ENCODE results near the gene GNAI2. TPM values are rescaled to one million over a fixed set of nuclear protein-coding genes. Genes with fewer than 3 reads are reported as not detected.

GNAI2 gene
- total RNA-seq, 4 donors from 2014 or later = 149 to 297 (median 239) TPM

GRCh38 chr3:50297896-50298725 is 62.1 kb downstream of the GNAI2 start:
- Histone ChIP-seq H3K36me3 (peaks cover 0 to 9% (median 0%) of the 10 kb centered on the region in 4 donors), H3K27ac (replicated peaks in 1 of 4) (peak overlapping the region; percentile 91 to 93 (median 92)), H3K4me1 (peaks cover 29 to 51% (median 47%) of the 10 kb centered on the region in 4 donors), H3K27me3 (no peaks in the 10 kb centered on the region), H3K4me3 (peak overlapping the region; percentile 67 to 74 (median 72)), H3K9me3 (no peaks in the 10 kb centered on the region)
- 57% methylated on average over 9 of the region's 9 CpGs for WGBS
- intact Hi-C loops (cut with DNase I) = no loop called here
- peak in 1 of 3 experiments; percentile 9 for TF ChIP-seq CTCF (IDR thresholded peaks at IDR 0.05)
- no peak for TF ChIP-seq EP300 (IDR thresholded peaks at IDR 0.05)
- TF ChIP-seq POLR2A (IDR thresholded peaks at IDR 0.05; ENCODE audit: low read depth) = no peak
- no peak for DNase-seq (ENCODE audit: extremely low spot score)

- WGBS = 1% methylated on average over 24 of the region's 61 CpGs
- H3K27me3 ChIP-seq = no peaks in the 10 kb centered on the region
- TF ChIP-seq EP300 (IDR thresholded peaks at IDR 0.05) (no peak), CTCF (IDR thresholded peaks at IDR 0.05) (peak; percentile 14 to 58 (median 38)), POLR2A (IDR thresholded peaks at IDR 0.05; ENCODE audit: low read depth) (peak; percentile 92), POLR2AphosphoS5 (IDR thresholded peaks at IDR 0.05) (peak; percentile 96 to 99)
- peak within 1 kb of the TSS; percentile 91 to 93 (median 92) for H3K27ac ChIP-seq (replicated peaks in 1 of 4)
- DNase-seq (ENCODE audit: extremely low spot score) = peak; percentile 100
- peaks cover 27 to 56% (median 52%) of the 10 kb centered on the region in 4 donors for H3K4me1 ChIP-seq
- no peaks in the 10 kb centered on the region for H3K9me3 ChIP-seq
- H3K4me3 ChIP-seq = peak within 1 kb of the TSS; percentile 67 to 74 (median 72)
- intact Hi-C loops (cut with DNase I) = no loop called here
- peaks cover 0 to 9% (median 0%) of the 10 kb centered on the region in 4 donors for H3K36me3 ChIP-seq
Measured at GRCh38 chr3:50298836-50299637, 63.0 kb downstream of the GNAI2 start, which contains the start of the genes HYAL3 and NAA80. Gene HYAL3 (minus strand): TSS chr3:50299405. CDS start chr3:50295602, 3,803 bp downstream. Gene NAA80 (minus strand): TSS chr3:50299405. CDS start chr3:50297463, 1,942 bp downstream.

- no peaks in the 10 kb centered on the region for H3K9me3 ChIP-seq
- peak overlapping the region; percentile 67 to 74 (median 72) for H3K4me3 ChIP-seq
- no peak for DNase-seq (ENCODE audit: extremely low spot score)
- intact Hi-C loops (cut with DNase I) = no loop called here
- H3K27me3 ChIP-seq = no peaks in the 10 kb centered on the region
- peaks cover 27 to 56% (median 52%) of the 10 kb centered on the region in 4 donors for H3K4me1 ChIP-seq
- TF ChIP-seq EP300 (IDR thresholded peaks at IDR 0.05) = no peak
- TF ChIP-seq CTCF (IDR thresholded peaks at IDR 0.05) = no peak
- no peak for TF ChIP-seq POLR2A (IDR thresholded peaks at IDR 0.05; ENCODE audit: low read depth)
- 2% methylated on average over 12 of the region's 12 CpGs for WGBS
- H3K27ac ChIP-seq (replicated peaks in 1 of 4) = peak overlapping the region; percentile 86 to 93 (median 92)
- H3K36me3 ChIP-seq = peaks cover 0 to 9% (median under 1%) of the 10 kb centered on the region in 4 donors
Measured at GRCh38 chr3:50299638-50299928, 63.6 kb downstream of the GNAI2 start.

GRCh38 chr3:50299929-50300680 is 64.1 kb downstream of the GNAI2 start:
- no peak for DNase-seq (ENCODE audit: extremely low spot score)
- Histone ChIP-seq H3K4me3 (peak overlapping the region; percentile 67 to 74 (median 72)), H3K4me1 (peaks cover 27 to 56% (median 52%) of the 10 kb centered on the region in 4 donors), H3K36me3 (peaks cover 0 to 9% (median 2%) of the 10 kb centered on the region in 4 donors), H3K27ac (replicated peaks in 1 of 4) (peak overlapping the region; percentile 86 to 93 (median 92)), H3K27me3 (no peaks in the 10 kb centered on the region), H3K9me3 (no peaks in the 10 kb centered on the region)
- 48% methylated on average over 12 of the region's 12 CpGs for WGBS
- intact Hi-C loops (cut with DNase I) = no loop called here
- no peak for TF ChIP-seq POLR2AphosphoS5 (IDR thresholded peaks at IDR 0.05)
- TF ChIP-seq POLR2A (IDR thresholded peaks at IDR 0.05; ENCODE audit: low read depth) = no peak
- TF ChIP-seq EP300 (IDR thresholded peaks at IDR 0.05) = no peak
- TF ChIP-seq CTCF (IDR thresholded peaks at IDR 0.05) = no peak
